ENCODE data around the gene DIPK1A. TPM values are rescaled to one million over a fixed set of nuclear protein-coding genes. Genes with fewer than 3 reads are reported as not detected.

DIPK1A gene
- total RNA-seq, 1 donor from 2014 or later: 7.2 TPM

- H3K4me3 Mint-ChIP-seq (ENCODE audit: unreplicated experiment): no peak overlapping the region
- H3K27me3 Mint-ChIP-seq (ENCODE audit: unreplicated experiment): no peaks in the 10 kb centered on the region
- no peak overlapping the region for H3K27ac Mint-ChIP-seq (ENCODE audit: unreplicated experiment)
- no peak for DNase-seq
- no peaks in the 10 kb centered on the region for H3K9me3 Mint-ChIP-seq (ENCODE audit: unreplicated experiment)
- TF ChIP-seq CTCF (IDR thresholded peaks at IDR 0.05; ENCODE audit: partially characterized antibody, unreplicated experiment): no peak
- H3K4me1 Mint-ChIP-seq (ENCODE audit: low read depth, unreplicated experiment): no peaks in the 10 kb centered on the region
- no peaks in the 10 kb centered on the region for H3K36me3 Mint-ChIP-seq (ENCODE audit: unreplicated experiment)
Measured at GRCh38 chr1:92952714-92953113, 8.5 kb downstream of the DIPK1A start.

GRCh38 chr1:92951141-92951582 lies 10.1 kb downstream of the DIPK1A start:
- no peaks in the 10 kb centered on the region for H3K4me1 Mint-ChIP-seq (ENCODE audit: low read depth, unreplicated experiment)

GRCh38 chr1:92949937-92950817 lies 11.1 kb downstream of the DIPK1A start:
- Mint-ChIP-seq H3K36me3 (ENCODE audit: unreplicated experiment) (no peaks in the 10 kb centered on the region), H3K4me1 (ENCODE audit: low read depth, unreplicated experiment) (no peaks in the 10 kb centered on the region), H3K27ac (ENCODE audit: unreplicated experiment) (no peak overlapping the region), H3K27me3 (ENCODE audit: unreplicated experiment) (no peaks in the 10 kb centered on the region), H3K4me3 (ENCODE audit: unreplicated experiment) (no peak overlapping the region), H3K9me3 (ENCODE audit: unreplicated experiment) (no peaks in the 10 kb centered on the region)
- no peak for DNase-seq
- no peak for TF ChIP-seq CTCF (IDR thresholded peaks at IDR 0.05; ENCODE audit: partially characterized antibody, unreplicated experiment)

More at GRCh38 chr1:92951141-92951582, 10.1 kb downstream of the DIPK1A start:
- no peaks in the 10 kb centered on the region for H3K9me3 Mint-ChIP-seq (ENCODE audit: unreplicated experiment)
- no peak overlapping the region for H3K27ac Mint-ChIP-seq (ENCODE audit: unreplicated experiment)
- H3K27me3 Mint-ChIP-seq (ENCODE audit: unreplicated experiment): no peaks in the 10 kb centered on the region
- H3K36me3 Mint-ChIP-seq (ENCODE audit: unreplicated experiment): no peaks in the 10 kb centered on the region
- DNase-seq: no peak
- H3K4me3 Mint-ChIP-seq (ENCODE audit: unreplicated experiment): no peak overlapping the region
- TF ChIP-seq CTCF (IDR thresholded peaks at IDR 0.05; ENCODE audit: partially characterized antibody, unreplicated experiment): no peak

GRCh38 chr1:92948071-92948470 lies 13.2 kb downstream of the DIPK1A start:
- H3K36me3 Mint-ChIP-seq (ENCODE audit: unreplicated experiment): no peaks in the 10 kb centered on the region
- H3K4me1 Mint-ChIP-seq (ENCODE audit: low read depth, unreplicated experiment): peaks cover 2% of the 10 kb centered on the region
- no peak for DNase-seq
- H3K4me3 Mint-ChIP-seq (ENCODE audit: unreplicated experiment): no peak overlapping the region
- TF ChIP-seq CTCF (IDR thresholded peaks at IDR 0.05; ENCODE audit: partially characterized antibody, unreplicated experiment): no peak
- H3K27me3 Mint-ChIP-seq (ENCODE audit: unreplicated experiment): peaks cover 2% of the 10 kb centered on the region
- no peak overlapping the region for H3K27ac Mint-ChIP-seq (ENCODE audit: unreplicated experiment)
- no peaks in the 10 kb centered on the region for H3K9me3 Mint-ChIP-seq (ENCODE audit: unreplicated experiment)

GRCh38 chr1:92945748-92946270 lies 15.5 kb downstream of the DIPK1A start:
- no peak for DNase-seq
- no peaks in the 10 kb centered on the region for H3K36me3 Mint-ChIP-seq (ENCODE audit: unreplicated experiment)
- no peak overlapping the region for H3K4me3 Mint-ChIP-seq (ENCODE audit: unreplicated experiment)
- peaks cover 2% of the 10 kb centered on the region for H3K4me1 Mint-ChIP-seq (ENCODE audit: low read depth, unreplicated experiment)
- TF ChIP-seq CTCF (IDR thresholded peaks at IDR 0.05; ENCODE audit: partially characterized antibody, unreplicated experiment): no peak
- H3K9me3 Mint-ChIP-seq (ENCODE audit: unreplicated experiment): no peaks in the 10 kb centered on the region
- H3K27ac Mint-ChIP-seq (ENCODE audit: unreplicated experiment): no peak overlapping the region
- H3K27me3 Mint-ChIP-seq (ENCODE audit: unreplicated experiment): peaks cover 2% of the 10 kb centered on the region
